ENCODE measurements around the gene AFF3.

- TF ChIP-seq ZNF565 (CRISPR knock-in tag; conservative IDR thresholded peaks at IDR 0.05; ENCODE audit: low read depth) = no peak
- no peak for TF ChIP-seq ZNF8 (CRISPR knock-in tag; IDR thresholded peaks at IDR 0.05)
- TF ChIP-seq, protein P1, sequence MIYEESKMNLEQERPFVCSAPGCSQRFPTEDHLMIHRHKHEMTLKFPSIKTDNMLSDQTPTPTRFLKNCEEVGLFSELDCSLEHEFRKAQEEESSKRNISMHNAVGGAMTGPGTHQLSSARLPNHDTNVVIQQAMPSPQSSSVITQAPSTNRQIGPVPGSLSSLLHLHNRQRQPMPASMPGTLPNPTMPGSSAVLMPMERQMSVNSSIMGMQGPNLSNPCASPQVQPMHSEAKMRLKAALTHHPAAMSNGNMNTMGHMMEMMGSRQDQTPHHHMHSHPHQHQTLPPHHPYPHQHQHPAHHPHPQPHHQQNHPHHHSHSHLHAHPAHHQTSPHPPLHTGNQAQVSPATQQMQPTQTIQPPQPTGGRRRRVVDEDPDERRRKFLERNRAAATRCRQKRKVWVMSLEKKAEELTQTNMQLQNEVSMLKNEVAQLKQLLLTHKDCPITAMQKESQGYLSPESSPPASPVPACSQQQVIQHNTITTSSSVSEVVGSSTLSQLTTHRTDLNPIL (CRISPR knock-in tag; IDR thresholded peaks at IDR 0.05; ENCODE audit: low read depth) = no peak
- TF ChIP-seq TSHZ2 (CRISPR knock-in tag; IDR thresholded peaks at IDR 0.05) = no peak
Measured at GRCh38 chr2:99772591-99773331, 369.6 kb downstream of the AFF3 start.

Measured in SK-N-SH treated with all-trans-retinoic acid at 6 μM for 48 hours (cell line).